HG02798 (cell line): ENCODE data around the gene NUP210L.
"Not testable (repeated sequence)": the region's sequence is repeated elsewhere in the genome, so short reads cannot be mapped to it uniquely, and the experiment has no call there.

Experiments
- ATAC-seq: cut with Tn5 transposase; IDR thresholded peaks from one replicate; pipeline ENCODE4 v1.9.1; 2021; ENCODE audit warnings: mild to moderate bottlenecking; ENCODE audit not compliant: unreplicated experiment, poor library complexity

Gene NUP210L

GRCh38 chr1:154171223-154171583 is 16.3 kb upstream of the NUP210L start:
- ATAC-seq: no peak

GRCh38 chr1:154170547-154171222 is 15.8 kb upstream of the NUP210L start:
- no peak for ATAC-seq

DNA sequence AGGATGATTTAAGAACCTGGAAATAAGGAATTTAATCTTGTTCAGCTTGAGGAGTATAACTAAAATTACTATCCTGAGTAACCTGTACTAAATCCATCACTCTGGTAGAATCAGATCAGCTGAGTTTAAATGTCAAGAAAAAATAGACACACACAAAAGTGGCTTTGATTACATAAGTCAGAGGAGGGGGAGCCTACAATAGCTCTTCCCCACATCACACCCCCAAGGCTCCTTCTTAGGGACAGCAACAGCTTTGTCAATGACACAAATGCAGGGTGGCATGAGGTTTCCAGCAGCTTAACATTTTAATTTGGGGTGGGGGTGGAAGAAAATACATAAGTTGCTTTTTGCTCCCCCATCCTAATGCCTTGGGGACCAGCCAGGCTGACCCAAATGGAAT is 12.6 kb upstream of the NUP210L start:
- no peak for ATAC-seq

- no peak for ATAC-seq
These were observed 11.3 kb upstream of the NUP210L start for GRCh38 chr1:154166207-154166606.

DNA sequence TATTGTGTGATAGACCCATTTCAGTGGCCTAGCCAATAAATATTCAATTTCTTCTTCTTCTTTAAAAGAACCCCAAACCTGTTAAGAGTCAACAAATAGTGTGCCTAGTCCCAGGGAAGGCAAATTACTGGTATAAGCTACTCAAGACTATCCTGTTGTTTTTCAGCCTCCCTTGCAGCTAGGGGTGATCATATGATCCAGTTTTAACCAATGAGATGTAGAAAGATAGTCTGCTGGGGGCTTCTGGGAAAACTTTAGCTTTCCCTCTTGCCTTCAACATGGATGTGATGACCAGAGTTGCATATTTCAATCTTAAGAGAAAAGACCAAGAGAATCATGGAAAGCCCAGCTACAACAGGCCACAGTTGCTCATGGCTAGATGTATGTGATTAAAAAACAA is 4.7 kb upstream of the NUP210L start:
- no peak for ATAC-seq

DNA sequence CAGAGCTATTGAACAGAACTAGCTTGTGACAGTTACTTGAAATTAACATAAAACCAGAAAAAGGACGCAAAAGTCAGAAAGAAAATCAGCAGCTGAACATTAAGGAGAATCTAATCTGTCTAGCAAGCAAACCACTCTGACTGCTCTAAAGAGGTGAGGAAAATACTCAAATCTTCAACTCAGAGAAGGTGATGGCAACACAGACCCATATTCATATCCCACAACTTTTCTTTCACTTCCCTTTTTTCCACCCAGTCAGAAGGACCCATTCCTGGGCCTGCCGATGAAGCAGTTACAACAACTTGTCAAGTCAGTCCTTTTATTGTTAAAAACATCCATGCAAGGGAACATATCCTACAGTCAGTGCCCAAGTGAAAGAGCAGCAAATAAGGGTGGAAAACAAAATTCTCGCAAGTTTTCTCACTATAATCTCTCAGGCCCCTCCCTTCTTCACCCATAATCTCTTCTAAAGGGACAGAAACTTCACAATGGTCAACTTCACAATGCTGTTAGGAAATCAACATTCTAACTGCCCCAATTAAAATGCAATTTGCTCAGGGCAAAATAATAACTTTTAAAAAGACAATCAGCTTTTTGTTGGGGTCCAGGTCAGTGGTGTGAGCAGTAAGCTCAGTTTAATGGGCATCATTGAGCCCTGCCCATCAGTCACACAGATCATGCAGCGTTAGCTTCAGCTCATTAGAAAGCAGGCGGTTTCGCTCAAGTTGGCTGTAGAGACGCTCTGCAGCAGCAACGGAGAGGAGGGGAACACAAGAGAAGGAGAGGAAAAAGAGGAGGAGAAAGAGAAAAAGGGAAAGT is 3.6 kb upstream of the NUP210L start:
- peak; percentile 44 for ATAC-seq

GRCh38 chr1:154157520-154158306 is 2.8 kb upstream of the NUP210L start:
- ATAC-seq: peak; percentile 88

DNA sequence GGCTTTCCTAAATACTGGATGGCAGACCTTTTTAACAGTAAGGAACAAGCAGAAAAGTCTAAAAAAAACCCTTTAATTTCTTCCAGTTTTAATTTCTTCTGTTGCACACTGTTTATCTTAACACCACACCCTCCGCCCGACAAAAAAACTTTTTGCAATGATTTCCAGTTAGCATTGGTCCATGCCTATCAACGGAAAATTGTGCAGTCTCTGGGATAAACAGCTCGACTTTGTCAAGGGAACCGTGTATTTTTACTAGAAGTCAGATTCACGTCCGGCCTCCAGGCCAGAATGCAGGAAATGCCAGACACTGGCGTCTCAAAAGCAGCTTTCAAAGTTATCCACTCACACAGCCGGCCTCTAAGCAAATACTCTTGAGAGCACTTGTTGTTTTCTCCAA is 378 bp upstream of the NUP210L start:
- no peak for ATAC-seq

GRCh38 chr1:154154053-154154452 is 820 bp downstream of the NUP210L start:
- no peak for ATAC-seq

DNA sequence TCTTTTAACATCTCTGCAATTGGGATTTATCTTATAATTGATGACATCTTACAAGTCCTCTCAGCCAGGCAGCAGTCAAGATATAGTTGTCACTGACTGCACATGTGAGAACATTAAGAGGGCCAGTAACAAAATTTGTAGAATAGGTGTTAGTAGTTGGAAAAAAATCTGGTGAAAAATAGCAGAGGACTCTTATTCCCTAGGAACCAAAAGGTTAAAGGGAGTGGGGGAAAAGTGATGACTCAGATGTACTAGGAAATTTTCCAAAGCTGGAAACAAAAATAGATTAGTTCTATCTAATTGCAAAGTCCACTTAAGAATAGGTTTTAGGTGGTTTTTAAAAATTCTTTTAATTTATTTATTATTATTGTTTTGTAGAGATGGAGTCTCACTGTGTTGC is 3.6 kb downstream of the NUP210L start:
- no peak for ATAC-seq

- no peak for ATAC-seq
These were observed 6.1 kb downstream of the NUP210L start for GRCh38 chr1:154148807-154149206.

DNA sequence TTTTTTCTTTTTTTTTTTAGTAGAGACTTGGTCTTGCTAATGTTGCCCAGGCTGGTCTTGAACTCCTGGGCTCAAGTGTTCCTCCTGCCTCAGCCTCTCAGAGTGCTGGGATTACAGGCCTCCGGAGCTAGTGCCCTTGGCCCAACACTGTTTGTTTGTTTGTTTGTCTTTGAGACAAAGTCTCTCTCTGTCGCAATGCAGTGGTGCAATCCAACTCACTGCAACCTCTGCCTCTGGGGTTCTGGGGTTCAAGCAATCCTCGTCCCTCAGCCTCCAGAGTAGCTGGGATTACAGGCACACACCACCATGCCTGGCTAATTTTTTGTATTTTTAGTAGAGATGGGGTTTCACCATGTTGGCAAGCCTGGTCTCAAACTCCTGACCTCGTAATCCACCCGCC is 7.4 kb downstream of the NUP210L start:
- ATAC-seq: not testable (repeated sequence)

- no peak for ATAC-seq
These were observed 8.9 kb downstream of the NUP210L start for GRCh38 chr1:154145986-154146385.

GRCh38 chr1:154142358-154142757 is 12.5 kb downstream of the NUP210L start:
- no peak for ATAC-seq

GRCh38 chr1:154141240-154141639 is 13.6 kb downstream of the NUP210L start:
- no peak for ATAC-seq

DNA sequence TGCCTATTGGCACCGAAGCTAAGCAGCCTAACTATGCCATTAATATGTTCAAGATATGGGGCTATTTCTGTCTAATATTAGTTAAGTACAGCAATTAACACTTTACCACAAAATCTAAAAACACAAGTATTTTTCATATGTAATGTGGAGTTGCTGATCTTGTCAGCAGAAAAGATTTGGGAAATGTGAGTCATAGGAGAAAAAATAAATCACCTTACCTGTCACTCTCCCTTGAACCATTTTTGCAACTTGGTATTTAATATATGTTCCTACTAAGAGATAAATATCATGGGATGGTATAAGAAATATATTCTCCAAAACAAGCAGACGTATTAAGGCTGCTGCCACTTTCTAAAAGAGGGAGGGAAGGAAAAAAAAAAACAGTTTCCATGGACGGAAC is 17.0 kb downstream of the NUP210L start:
- no peak for ATAC-seq

GRCh38 chr1:154133256-154133655 is 21.6 kb downstream of the NUP210L start:
- ATAC-seq: no peak

DNA sequence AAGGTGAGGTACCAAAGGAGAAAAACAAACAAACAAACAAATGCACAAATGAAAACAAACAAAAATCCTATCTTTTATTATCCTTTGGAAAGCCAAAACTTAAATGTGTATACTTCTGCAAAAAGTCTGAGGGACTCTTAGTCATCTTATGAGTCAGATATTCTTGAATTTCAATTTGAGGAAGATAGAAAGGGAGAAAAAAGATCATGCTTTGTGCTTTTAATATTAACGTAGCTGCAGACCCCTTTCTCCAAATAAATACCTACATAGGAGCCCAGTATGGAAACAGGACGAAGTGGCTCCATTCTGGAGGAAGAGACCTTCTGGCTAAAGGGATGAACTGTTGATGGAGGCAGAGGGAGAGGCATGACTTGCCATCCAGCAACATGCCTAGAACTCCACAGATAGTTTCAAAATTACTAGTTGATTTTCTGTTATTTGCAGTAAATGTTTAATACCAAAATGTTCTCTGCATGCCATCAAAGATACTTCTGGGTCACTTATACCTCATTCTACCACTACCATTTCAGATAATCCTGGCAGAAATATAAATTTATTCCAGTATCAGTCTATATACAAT is 25.4 kb downstream of the NUP210L start:
- no peak for ATAC-seq

DNA sequence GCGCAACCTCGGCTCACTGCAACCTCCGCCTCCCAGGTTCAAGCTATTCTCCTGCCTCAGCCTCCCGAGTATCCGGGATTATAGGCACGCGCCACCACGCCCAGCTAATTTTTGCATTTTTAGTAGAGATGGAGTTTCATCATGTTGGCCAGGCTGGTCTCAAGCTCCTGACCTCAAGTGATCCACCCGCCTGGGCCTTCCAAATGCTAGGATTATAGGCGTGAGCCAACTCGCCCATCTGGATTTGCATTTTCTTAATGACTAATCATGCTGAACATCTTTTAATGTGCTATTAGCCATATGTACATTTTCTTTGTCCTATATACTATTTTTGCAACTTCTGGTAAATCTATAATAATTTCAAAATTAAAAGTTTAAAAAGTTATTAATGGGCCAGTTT is 31.7 kb downstream of the NUP210L start:
- ATAC-seq: not testable (repeated sequence)

DNA sequence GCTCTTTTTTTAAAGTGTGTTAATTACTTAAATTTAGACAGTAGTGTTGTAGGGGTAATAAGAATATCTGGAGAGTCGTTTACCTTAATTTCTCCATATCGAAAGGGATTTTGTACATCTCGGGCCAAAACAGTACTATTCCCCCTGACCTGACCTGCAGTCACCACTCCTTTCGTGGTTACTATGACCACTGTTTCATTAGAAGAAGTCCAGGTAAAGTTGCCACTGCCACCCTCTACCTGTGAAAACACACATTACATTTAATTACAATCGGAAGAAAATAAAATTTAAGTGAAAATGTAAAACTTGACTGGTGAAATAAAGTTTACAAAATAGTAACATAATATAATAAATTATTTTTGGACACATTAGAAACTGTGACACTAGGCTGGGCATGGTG is 37.2 kb downstream of the NUP210L start:
- no peak for ATAC-seq

DNA sequence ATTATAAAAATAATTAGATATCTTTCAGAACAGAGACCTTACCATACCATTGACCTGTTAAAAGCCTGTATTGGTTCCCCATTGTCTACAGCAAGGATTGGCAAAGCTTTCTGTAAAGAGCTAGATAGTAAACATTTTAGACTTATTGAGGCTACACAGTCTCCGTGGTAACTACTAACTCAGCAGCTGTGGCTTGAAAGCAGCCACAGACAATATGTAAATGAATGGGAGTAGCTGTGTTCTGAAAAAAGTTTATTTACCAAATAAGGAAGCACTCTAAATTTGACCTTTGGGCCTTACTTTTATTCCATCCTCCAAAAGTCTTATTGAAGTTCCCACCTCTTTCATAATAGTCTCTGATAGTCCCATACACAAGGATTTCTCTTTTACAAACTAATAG is 39.7 kb downstream of the NUP210L start:
- no peak for ATAC-seq
